NCI-H146 treated with DMSO at 0.1 percent for 48 hours (cell line): ENCODE data around the gene ATP13A4.

ENCODE experiments used
- DNase-seq: peaks from one replicate; lab custom pipeline; 2025; ENCODE audit not compliant: unreplicated experiment; lab: John Stamatoyannopoulos, UW

The ATP13A4 gene

GRCh38 chr3:193498215-193498614, 56.5 kb downstream of the ATP13A4 start:
- no peak for DNase-seq

GRCh38 chr3:193496658-193497057, 58.0 kb downstream of the ATP13A4 start:
- no peak for DNase-seq

- no peak for DNase-seq
Observed at GRCh38 chr3:193491026-193491425, 63.7 kb downstream of the ATP13A4 start.

GRCh38 chr3:193490580-193490979, 64.1 kb downstream of the ATP13A4 start:
- no peak for DNase-seq

- no peak for DNase-seq
Observed at GRCh38 chr3:193489949-193490348, 64.7 kb downstream of the ATP13A4 start.

GRCh38 chr3:193488741-193489140, 66.0 kb downstream of the ATP13A4 start:
- DNase-seq = no peak

- DNase-seq = no peak
Observed at GRCh38 chr3:193483988-193484539, 70.6 kb downstream of the ATP13A4 start.

- no peak for DNase-seq
Observed at GRCh38 chr3:193481436-193481835, 73.3 kb downstream of the ATP13A4 start.

GRCh38 chr3:193474446-193474845, 80.2 kb downstream of the ATP13A4 start:
- DNase-seq = no peak

- DNase-seq = no peak
Observed at GRCh38 chr3:193470710-193471109, 84.0 kb downstream of the ATP13A4 start.

GRCh38 chr3:193465992-193466608, 88.6 kb downstream of the ATP13A4 start:
- DNase-seq = no peak

GRCh38 chr3:193464889-193465288, 89.8 kb downstream of the ATP13A4 start:
- no peak for DNase-seq

- DNase-seq = no peak
Observed at GRCh38 chr3:193457526-193457925, 97.2 kb downstream of the ATP13A4 start.

- DNase-seq = no peak
Observed at GRCh38 chr3:193452338-193452737, 102.4 kb downstream of the ATP13A4 start.

- no peak for DNase-seq
Observed at GRCh38 chr3:193451902-193452301, 102.8 kb downstream of the ATP13A4 start.

- no peak for DNase-seq
Observed at GRCh38 chr3:193446965-193447602, 107.6 kb downstream of the ATP13A4 start.

- no peak for DNase-seq
Observed at GRCh38 chr3:193439423-193439822, 115.3 kb downstream of the ATP13A4 start.

- no peak for DNase-seq
Observed at GRCh38 chr3:193418576-193419373, 135.9 kb downstream of the ATP13A4 start.

- no peak for DNase-seq
Observed at GRCh38 chr3:193416629-193417028, 138.1 kb downstream of the ATP13A4 start.

GRCh38 chr3:193407688-193408087, 147.0 kb downstream of the ATP13A4 start:
- no peak for DNase-seq

- no peak for DNase-seq
Observed at GRCh38 chr3:193407112-193407511, 147.6 kb downstream of the ATP13A4 start.

- DNase-seq = no peak
Observed at GRCh38 chr3:193403307-193403706, 151.4 kb downstream of the ATP13A4 start.
